Measurements from ENCODE around the gene MBOAT2. TPM values are rescaled to one million over a fixed set of nuclear protein-coding genes. Genes with fewer than 3 reads are reported as not detected.

MBOAT2 gene
- total RNA-seq, 4 donors from 2014 or later: 4.7 to 12.8 (median 9.7) TPM

GRCh38 chr2:8893474-8893873 lies 110.0 kb downstream of the MBOAT2 start:
- TF ChIP-seq CTCF (IDR thresholded peaks at IDR 0.05; ENCODE audit: low read depth): no peak

- TF ChIP-seq CTCF (IDR thresholded peaks at IDR 0.05; ENCODE audit: low read depth): no peak
Observed at GRCh38 chr2:8892111-8892510, 111.4 kb downstream of the MBOAT2 start.

- TF ChIP-seq CTCF (IDR thresholded peaks at IDR 0.05; ENCODE audit: low read depth): no peak
Observed at GRCh38 chr2:8889978-8890377, 113.5 kb downstream of the MBOAT2 start.

- no peak for TF ChIP-seq CTCF (IDR thresholded peaks at IDR 0.05; ENCODE audit: low read depth)
Observed at GRCh38 chr2:8888963-8889362, 114.5 kb downstream of the MBOAT2 start.

- no peak for TF ChIP-seq CTCF (IDR thresholded peaks at IDR 0.05; ENCODE audit: low read depth)
Observed at GRCh38 chr2:8886876-8887275, 116.6 kb downstream of the MBOAT2 start.

GRCh38 chr2:8886202-8886518 lies 117.3 kb downstream of the MBOAT2 start:
- TF ChIP-seq CTCF (IDR thresholded peaks at IDR 0.05; ENCODE audit: low read depth): no peak

GRCh38 chr2:8885449-8886201 lies 117.9 kb downstream of the MBOAT2 start:
- TF ChIP-seq CTCF (IDR thresholded peaks at IDR 0.05; ENCODE audit: low read depth): no peak

Data from subcutaneous adipose tissue (tissue), 4 donors.